B cell (primary cell): ENCODE data around the gene RPL32. TPM values are rescaled to one million over a fixed set of nuclear protein-coding genes. Genes with fewer than 3 reads are reported as not detected.

Experiments used
- ATAC-seq: fragments of 200-7000 bp; cut with Tn5 transposase; one replicate; pipeline ENCODE4 v1.10.0; 2021; ENCODE audit warnings: low read depth, mild to moderate bottlenecking, moderate number of reproducible peaks, moderate library complexity
- CTCF ChIA-PET: fragments of 350-600 bp; sonication (Branson Sonifier 250); formaldehyde crosslinking; loops from one replicate; lab custom pipeline; 2021; ENCODE audit warnings: antibody characterized with exemption, inconsistent platforms; lab: Charles Lee
- POLR2A ChIA-PET: fragments of 350-600 bp; sonication (Branson Sonifier 250); formaldehyde crosslinking; loops from one replicate; lab custom pipeline; 2021; ENCODE audit warnings: antibody characterized with exemption; lab: Charles Lee
- DNase-seq: peaks from one replicate; pipeline ENCODE4 v3.0.0; 2013
- H2AFZ ChIP-seq: 2 replicates; pipeline ENCODE4 v1.6.1; 2012; ENCODE audit warnings: mild to moderate bottlenecking, low read depth, low read length; ENCODE audit not compliant: insufficient read depth, poor library complexity, severe bottlenecking
- H3K27ac ChIP-seq, 2 donors: 1 replicate in 1 of 2; 2 replicates in 1 of 2; pipeline ENCODE4 v1.5.1; 2012 to 2013; ENCODE audit warnings: low read length in 2 of 2, mild to moderate bottlenecking in 2 of 2, moderate library complexity in 1 of 2
- H3K27me3 ChIP-seq, 4 experiments: fragments of 200-600 bp in 1 of 4; sonication (generic) in 1 of 4; replicated peaks in 1 of 4; 1 replicate in 2 of 4; 2 replicates in 2 of 4; pipeline versions ENCODE4 v1.6.1 to v1.7.0; 2013 to 2016; ENCODE audit warnings: low read length in 3 of 4, mild to moderate bottlenecking in 2 of 4, mixed read lengths in 1 of 4, moderate library complexity in 1 of 4; ENCODE audit not compliant: insufficient read depth in 4 of 4, control insufficient read depth in 3 of 4; ENCODE audit errors: control extremely low read depth in 1 of 4
- H3K36me3 ChIP-seq, 2 experiments: replicated peaks in 1 of 2; 1 replicate in 1 of 2; 2 replicates in 1 of 2; pipeline versions ENCODE4 v1.6.1 to v1.7.1; 2013; ENCODE audit warnings: low read length in 1 of 2; ENCODE audit not compliant: insufficient read depth in 2 of 2, control insufficient read depth in 1 of 2; ENCODE audit errors: control extremely low read depth in 1 of 2, extremely low read depth in 1 of 2
- H3K4me1 ChIP-seq, 2 donors: fragments of 200-600 bp in 1 of 2; sonication (generic) in 1 of 2; 1 replicate in 1 of 2; 2 replicates in 1 of 2; pipeline versions ENCODE4 v1.5.1 to v1.6.1; 2013 to 2017; ENCODE audit warnings: low read length in 2 of 2; ENCODE audit not compliant: control insufficient read depth in 2 of 2, insufficient read depth in 2 of 2
- H3K4me2 ChIP-seq: replicated peaks from 2 replicates; pipeline ENCODE3; 2012; ENCODE audit warnings: mild to moderate bottlenecking, low read depth, low read length; ENCODE audit not compliant: poor library complexity, severe bottlenecking
- H3K4me3 ChIP-seq, 5 experiments: fragments of 200-600 bp in 1 of 5; sonication (generic) in 1 of 5; 1 replicate in 3 of 5; 2 replicates in 2 of 5; pipeline versions ENCODE4 v1.5.1 to v1.7.0; 2011 to 2016; ENCODE audit warnings: low read length in 4 of 5, mild to moderate bottlenecking in 4 of 5, low read depth in 2 of 5, control low read depth in 1 of 5, moderate library complexity in 1 of 5; ENCODE audit not compliant: insufficient read depth in 1 of 5; ENCODE audit errors: control extremely low read depth in 1 of 5, extremely low read depth in 1 of 5
- H3K79me2 ChIP-seq: fragments of 200-600 bp; sonication (generic); one replicate; pipeline ENCODE4 v1.6.0; 2016; ENCODE audit warnings: low read length; ENCODE audit not compliant: control insufficient read depth, insufficient read depth
- H3K9ac ChIP-seq: fragments of 200-600 bp; sonication (generic); 2 replicates; pipeline ENCODE4 v1.6.1; 2017; ENCODE audit warnings: mild to moderate bottlenecking, low read length, moderate library complexity
- H3K9me3 ChIP-seq, 3 donors: one replicate each; pipeline versions ENCODE4 v1.6.1 to v1.7.1; 2013; ENCODE audit warnings: low read length in 2 of 3; ENCODE audit not compliant: control insufficient read depth in 2 of 3, insufficient read depth in 1 of 3; ENCODE audit errors: control extremely low read depth in 1 of 3
- H4K20me1 ChIP-seq: 2 replicates; pipeline ENCODE4 v1.6.0; 2012; ENCODE audit warnings: mild to moderate bottlenecking, low read length; ENCODE audit not compliant: insufficient read depth, control insufficient read depth, poor library complexity, severe bottlenecking
- H3K27ac Mint-ChIP-seq: one replicate; pipeline ENCODE4 v1.8.0; 2021; ENCODE audit warnings: mixed read lengths
- H3K27me3 Mint-ChIP-seq: one replicate; pipeline ENCODE4 v1.8.0; 2021; ENCODE audit warnings: mixed read lengths
- H3K4me1 Mint-ChIP-seq: one replicate; pipeline ENCODE4 v1.8.0; 2021; ENCODE audit warnings: mixed read lengths
- H3K4me3 Mint-ChIP-seq: one replicate; pipeline ENCODE4 v1.8.0; 2021; ENCODE audit warnings: mixed read lengths
- H3K9me3 Mint-ChIP-seq: one replicate; pipeline ENCODE4 v1.8.0; 2022; ENCODE audit warnings: mixed read lengths; ENCODE audit not compliant: insufficient read depth
- CTCF ChIP-seq: fragments of 200-600 bp; IDR thresholded peaks from one replicate; pipeline ENCODE4 v1.8.0; 2022; ENCODE audit warnings: antibody characterized with exemption, mild to moderate bottlenecking
- EZH2 ChIP-seq: IDR thresholded peaks from 2 replicates; pipeline ENCODE4 v1.6.1; 2012; ENCODE audit warnings: borderline replicate concordance, low read depth, mild to moderate bottlenecking, moderate library complexity, low read length; ENCODE audit not compliant: insufficient read depth, poor library complexity, severe bottlenecking
- WGBS: methylation state at CpG from one replicate; pipeline ENCODE4 v1.1.5; 2013; ENCODE audit warnings: missing lambda C conversion rate; ENCODE audit not compliant: insufficient coverage; 5-methylcytosine and 5-hydroxymethylcytosine counted together
- intact Hi-C: fragments of 100-400 bp; cut with micrococcal nuclease; formaldehyde crosslinking; loops from one replicate; pipeline ENCODE4 v1.10.0; 2022
- polyA plus RNA-seq: library from polyadenylated mRNA; depleted of rRNA; stranded (reverse); fragments of >200 nt; gene quantifications from 2 replicates; pipeline ENCODE4 v1.2.3, GENCODE V29; 2012
- total RNA-seq, 2 donors: library from RNA; stranded (reverse); fragments of 120-200 nt in 1 of 2; gene quantifications; 1 replicate in 1 of 2; 2 replicates in 1 of 2; pipeline versions ENCODE4 v1.2.3 to v1.2.4, GENCODE V29; 2013 to 2022

RPL32 gene
- total and polyA plus RNA-seq, 2 donors (not counting 1 experiment from before 2014, with no cell fraction given), result 2,160 to 2,756 TPM

- H3K4me3 Mint-ChIP-seq, result no peak overlapping the region
- no peak for ATAC-seq
- no peaks in the 10 kb centered on the region for H3K79me2 ChIP-seq
- no peaks in the 10 kb centered on the region for H3K9me3 Mint-ChIP-seq
- CTCF ChIA-PET, result interaction anchor here (2.2 kb wide), 1 partner anchor 20 kb away, joined by 7 read pairs; no protein-coding TSS in a partner anchor
- no peak for TF ChIP-seq EZH2
- WGBS, result 91% methylated on average over 12 of the region's 17 CpGs
- H3K27ac Mint-ChIP-seq, result no peak overlapping the region
- H3K27me3 ChIP-seq, result no peaks in the 10 kb centered on the region
- POLR2A ChIA-PET, result interaction anchor here (1.4 kb wide), 1 partner anchor 11 kb away, joined by 4 read pairs; the partner anchor contains the start of gene RPL32
- H3K9ac ChIP-seq, result no peak overlapping the region
- no peak overlapping the region for H3K4me2 ChIP-seq
- H3K27ac ChIP-seq, result no peak overlapping the region
- no peaks in the 10 kb centered on the region for H3K27me3 Mint-ChIP-seq
- no peak overlapping the region for H3K4me3 ChIP-seq
- no peaks in the 10 kb centered on the region for H3K9me3 ChIP-seq
- no peaks in the 10 kb centered on the region for H4K20me1 ChIP-seq
- DNase-seq, result no peak
- no peak overlapping the region for H2AFZ ChIP-seq
- no peaks in the 10 kb centered on the region for H3K4me1 ChIP-seq
- H3K4me1 Mint-ChIP-seq, result no peaks in the 10 kb centered on the region
- peaks cover 0 to 30% of the 10 kb centered on the region in 2 experiments for H3K36me3 ChIP-seq
- intact Hi-C loops, result no loop called here
These were observed 11.2 kb downstream of the RPL32 start for GRCh38 chr3:12829886-12830784.

- Mint-ChIP-seq H3K27ac (no peak overlapping the region), H3K4me1 (no peaks in the 10 kb centered on the region), H3K4me3 (no peak overlapping the region), H3K9me3 (no peaks in the 10 kb centered on the region), H3K27me3 (no peaks in the 10 kb centered on the region)
- no peaks in the 10 kb centered on the region for H3K4me1 ChIP-seq
- TF ChIP-seq EZH2, result no peak
- no peak for TF ChIP-seq CTCF
- H3K9ac ChIP-seq, result no peak overlapping the region
- H3K4me2 ChIP-seq, result no peak overlapping the region
- H3K36me3 ChIP-seq, result peaks cover 0 to 22% of the 10 kb centered on the region in 2 experiments
- no peak overlapping the region for H2AFZ ChIP-seq
- WGBS, result no CpG with 5 or more reads among the region's 4 CpGs
- H3K9me3 ChIP-seq, result no peaks in the 10 kb centered on the region
- intact Hi-C loops, result no loop called here
- H3K4me3 ChIP-seq, result no peak overlapping the region
- H3K27me3 ChIP-seq, result no peaks in the 10 kb centered on the region
- no peaks in the 10 kb centered on the region for H3K79me2 ChIP-seq
- ChIA-PET CTCF (no interaction called here), POLR2A (no interaction called here)
- no peak overlapping the region for H3K27ac ChIP-seq
- ATAC-seq (no peak), DNase-seq (no peak)
- no peaks in the 10 kb centered on the region for H4K20me1 ChIP-seq
These were observed 12.0 kb downstream of the RPL32 start for GRCh38 chr3:12829404-12829803.
